DMS53 treated with DMSO at 0.1 percent for 48 hours (cell line): ENCODE measurements around the gene CD164.
A peak's percentile ranks its signal among the peaks of the same experiment; 100 is the strongest.
"Not testable (repeated sequence)": the region's sequence is repeated elsewhere in the genome, so short reads cannot be mapped to it uniquely, and the experiment has no call there.

Experiments used
- DNase-seq: peaks from one replicate; lab custom pipeline; 2025; ENCODE audit not compliant: unreplicated experiment; lab: John Stamatoyannopoulos, UW

Gene CD164

DNA sequence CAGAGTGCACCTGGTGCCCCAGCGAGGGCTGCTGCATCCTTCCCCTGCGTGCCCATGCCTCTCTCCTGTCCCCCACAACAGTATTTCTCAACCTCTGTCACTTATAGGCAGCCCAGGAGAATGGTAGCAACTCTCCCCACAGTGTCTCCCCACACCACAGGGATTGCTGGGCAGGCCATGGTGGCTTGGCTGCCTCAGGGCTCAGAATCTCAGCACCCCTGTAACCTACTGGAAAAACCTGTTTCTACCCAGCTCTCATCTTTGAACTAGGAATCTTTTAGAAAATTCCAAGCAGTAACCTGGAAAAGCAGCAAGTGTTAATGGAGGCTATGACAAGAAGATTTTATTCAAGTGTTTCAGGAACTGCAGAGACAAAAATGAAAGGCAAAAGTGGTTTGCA lies 38.0 kb downstream of the CD164 start:
- DNase-seq = peak; percentile 9

DNA sequence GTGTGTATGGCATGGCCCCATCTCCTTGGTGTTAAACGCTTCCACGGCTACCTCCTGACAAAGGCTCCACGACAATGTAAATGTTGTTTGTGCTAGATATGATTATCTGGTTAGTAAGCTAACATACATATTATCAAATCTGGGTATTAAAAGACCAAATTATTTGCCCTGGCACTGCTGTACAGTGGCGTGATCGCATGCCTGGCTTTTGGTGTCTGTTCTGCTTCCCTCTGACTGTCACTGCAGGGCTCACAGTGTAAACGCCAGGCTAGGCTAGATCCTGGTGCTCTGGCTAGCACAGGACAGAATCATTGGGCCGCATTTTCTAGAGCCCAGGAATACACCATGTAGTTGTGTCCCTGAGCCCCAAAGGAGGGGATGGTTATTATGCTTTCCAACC lies 38.7 kb downstream of the CD164 start:
- no peak for DNase-seq

DNA sequence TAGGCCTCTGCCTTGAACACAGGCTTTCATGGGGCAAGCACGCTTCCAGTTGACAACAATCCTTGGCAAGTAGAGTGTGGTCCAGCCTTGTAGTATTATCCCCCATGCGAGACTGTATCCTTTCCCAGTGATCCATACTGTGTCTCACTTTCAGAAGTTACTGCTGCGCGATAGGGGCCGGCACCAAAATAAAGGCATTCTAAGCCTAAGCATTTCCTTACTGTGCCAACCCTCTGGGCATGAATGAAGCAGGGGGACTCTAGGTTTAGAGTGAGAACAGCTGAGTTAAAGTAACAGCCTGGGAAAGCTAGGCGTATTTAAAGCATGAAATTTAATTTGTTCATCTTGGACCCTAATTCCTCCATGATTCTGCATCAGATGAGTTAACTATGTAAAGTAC lies 39.4 kb downstream of the CD164 start:
- no peak for DNase-seq

DNA sequence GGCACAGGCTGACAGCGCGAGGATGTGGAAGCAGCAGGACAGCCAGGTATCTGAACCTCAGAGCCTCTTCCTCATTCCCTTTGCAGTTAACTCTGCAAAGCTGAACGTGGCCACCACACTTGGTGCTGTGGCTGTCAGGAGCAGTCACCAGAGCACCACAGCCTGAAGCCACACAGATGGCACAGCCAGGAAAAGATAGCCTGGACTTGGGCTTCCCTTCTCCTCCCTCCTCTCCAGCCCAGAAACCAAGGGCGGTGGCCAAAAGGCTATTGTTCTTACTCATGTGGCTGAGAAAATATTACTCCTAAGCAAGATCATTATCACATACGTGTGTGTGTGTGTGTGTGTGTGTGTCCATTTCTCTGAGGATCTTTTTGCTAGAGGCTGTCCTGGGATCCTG lies 39.8 kb downstream of the CD164 start:
- no peak for DNase-seq

DNA sequence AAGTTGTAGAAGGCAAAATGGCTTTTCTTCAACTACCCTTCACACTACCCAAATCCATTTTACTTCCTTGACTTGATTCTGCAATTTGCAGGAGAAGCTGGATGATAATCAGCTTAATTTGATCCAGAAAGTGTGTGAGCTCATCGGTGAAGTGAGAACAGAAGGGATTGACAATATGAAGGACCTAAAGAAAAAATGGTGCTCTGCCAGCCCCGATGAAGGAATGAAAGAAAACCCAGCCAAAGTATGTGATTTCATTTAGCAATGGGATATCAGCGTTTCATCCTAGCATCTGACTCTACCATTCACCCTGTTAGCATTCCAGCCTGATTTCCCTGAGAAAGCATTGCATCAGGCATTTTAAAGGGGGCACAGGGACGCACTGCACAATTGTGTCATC lies 41.5 kb downstream of the CD164 start:
- no peak for DNase-seq

DNA sequence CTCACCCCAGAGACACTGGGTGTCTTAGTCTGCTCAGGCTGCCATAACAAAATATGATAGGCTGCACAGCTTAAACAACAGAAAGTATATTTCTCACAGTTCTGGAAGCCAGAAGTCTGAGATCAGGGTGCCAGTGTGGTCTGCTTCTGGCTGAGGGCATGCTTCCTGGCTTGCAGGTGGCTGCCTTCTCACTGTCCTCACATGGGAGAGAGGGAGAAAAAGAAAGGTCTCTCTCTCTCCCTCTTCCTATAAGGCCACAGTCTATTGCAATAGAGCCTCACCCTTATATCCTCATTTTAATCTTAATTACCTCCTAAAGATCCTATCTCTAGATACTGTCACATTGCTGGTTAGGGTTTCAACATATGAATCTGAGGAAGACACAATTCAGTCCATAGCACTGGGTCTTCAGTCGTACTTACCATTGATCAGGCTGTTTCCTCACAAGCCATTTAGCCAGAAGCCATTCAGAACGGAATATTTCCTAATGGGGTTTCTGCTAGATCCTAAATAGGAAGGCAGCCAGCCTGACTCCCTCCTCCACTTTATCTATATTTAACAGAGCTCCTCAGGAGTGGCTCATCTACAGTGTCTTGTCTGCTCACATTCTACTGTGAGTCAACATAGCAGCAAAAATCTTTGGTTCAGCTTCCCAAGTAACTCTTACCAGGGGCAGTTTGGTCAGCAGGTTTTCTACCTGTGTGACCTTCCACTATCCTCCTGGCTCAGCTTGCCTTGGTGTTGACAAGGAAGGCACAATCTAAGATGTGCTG lies 42.2 kb downstream of the CD164 start:
- DNase-seq = no peak

DNA sequence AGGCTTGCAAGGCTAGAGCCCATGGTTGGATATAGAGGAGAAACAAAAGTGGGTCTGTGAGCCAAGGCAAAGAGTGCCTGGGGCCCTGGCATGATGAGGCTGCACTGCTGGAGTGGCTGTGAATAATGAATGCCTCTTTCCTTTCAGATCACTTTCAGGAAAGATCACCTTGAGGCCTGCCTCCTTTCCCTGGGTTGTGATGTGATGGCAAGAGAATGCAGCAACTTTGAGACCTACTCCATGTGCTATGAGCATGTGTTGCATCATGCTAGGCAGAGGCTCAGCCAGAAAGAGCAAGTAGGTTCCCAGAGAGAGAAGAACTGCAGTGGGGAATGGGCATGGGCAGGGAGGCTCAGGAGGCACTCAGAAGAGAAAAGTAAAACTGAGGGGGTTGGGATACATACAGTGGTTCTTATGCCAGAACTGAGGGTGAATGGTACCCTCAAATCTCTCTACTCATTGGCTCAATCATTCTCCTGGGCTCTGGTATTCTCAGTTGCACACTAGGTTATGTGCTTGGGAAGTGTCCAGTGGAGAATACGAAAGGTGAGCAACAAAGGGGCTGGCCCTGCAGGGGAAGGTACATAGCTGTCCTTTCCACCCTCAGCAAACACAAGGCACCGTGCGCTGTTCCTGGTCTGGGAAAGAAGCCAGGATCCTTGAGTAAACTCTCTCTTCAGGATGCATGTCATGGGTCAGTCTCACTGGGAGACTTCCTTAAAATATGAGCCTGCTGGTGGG lies 45.9 kb downstream of the CD164 start:
- DNase-seq = peak; percentile 75

DNA sequence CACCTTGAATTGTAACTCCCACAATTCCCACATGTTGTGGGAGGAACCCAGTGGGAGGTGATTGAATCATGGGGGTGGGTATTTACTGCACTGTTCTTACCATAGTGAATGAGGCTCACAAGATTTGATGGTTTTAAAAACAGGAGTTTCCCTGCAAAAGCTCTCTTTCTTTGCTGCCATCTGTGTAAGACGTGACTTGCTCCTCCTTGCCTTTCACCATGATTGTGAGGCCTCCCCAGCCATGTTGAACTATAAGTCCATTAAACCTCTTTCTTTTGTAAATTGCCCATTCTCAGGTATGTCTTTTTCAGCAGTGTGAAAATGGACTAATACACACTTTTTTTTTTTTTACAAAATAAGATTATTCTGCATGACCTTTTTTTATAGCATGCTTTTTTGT lies 48.4 kb downstream of the CD164 start:
- DNase-seq = not testable (repeated sequence)

DNA sequence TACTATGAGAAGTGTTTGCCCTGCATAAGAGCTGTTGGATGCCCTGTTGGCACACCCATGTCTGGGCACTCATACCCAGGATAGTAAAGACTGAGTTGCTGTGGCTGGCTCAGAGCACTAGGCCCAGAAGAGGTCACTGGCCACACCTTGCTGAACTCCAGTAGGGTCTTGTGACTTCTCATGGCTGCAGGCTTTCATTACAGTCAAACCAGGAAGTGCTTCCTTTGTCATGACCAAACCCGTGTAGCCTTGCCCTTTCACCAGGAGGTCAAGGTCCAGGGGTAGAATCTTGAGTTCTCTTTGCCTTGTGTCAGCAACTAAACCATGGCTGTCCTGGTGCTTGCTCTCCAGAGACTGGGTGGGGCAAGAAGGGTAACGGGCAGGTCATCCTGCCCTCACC lies 49.5 kb downstream of the CD164 start:
- DNase-seq = no peak

DNA sequence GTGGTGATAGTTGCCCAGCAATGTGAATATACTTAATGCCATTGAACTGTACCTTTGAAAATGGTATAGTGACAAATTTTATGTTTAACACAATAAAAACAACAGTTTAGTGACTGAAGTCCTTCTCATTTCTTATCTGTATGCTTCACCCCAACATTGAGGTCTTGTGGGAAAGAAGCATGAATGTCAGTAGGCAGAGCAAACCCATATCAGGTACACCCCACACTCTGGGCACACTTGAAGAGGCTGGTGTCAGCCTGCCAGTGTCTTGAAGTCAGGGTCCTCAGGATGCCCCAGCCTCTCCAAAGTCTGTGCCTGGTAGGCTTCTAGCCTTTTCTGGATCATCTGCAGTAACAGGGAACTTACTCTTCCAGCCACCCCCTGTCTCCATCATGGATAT lies 51.2 kb downstream of the CD164 start:
- DNase-seq = no peak

DNA sequence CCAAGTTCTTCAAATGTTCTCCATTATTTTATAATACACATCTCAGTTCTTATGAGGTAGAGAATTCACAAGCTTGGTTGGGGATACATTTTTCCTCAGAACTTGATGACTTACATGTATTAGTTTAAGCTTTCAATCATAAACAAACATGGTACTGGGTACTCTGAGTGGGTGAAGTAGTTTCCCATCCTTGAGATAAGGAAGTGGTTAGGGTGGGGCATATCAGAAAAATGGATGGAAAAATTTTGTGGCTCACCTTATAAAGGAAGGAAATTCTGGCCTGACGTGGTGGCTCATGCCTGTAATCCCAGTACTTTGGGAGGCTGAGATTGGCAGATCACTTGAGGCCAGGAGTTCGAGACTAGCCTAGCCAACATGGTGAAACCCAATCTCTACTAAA lies 52.0 kb downstream of the CD164 start:
- DNase-seq = no peak

DNA sequence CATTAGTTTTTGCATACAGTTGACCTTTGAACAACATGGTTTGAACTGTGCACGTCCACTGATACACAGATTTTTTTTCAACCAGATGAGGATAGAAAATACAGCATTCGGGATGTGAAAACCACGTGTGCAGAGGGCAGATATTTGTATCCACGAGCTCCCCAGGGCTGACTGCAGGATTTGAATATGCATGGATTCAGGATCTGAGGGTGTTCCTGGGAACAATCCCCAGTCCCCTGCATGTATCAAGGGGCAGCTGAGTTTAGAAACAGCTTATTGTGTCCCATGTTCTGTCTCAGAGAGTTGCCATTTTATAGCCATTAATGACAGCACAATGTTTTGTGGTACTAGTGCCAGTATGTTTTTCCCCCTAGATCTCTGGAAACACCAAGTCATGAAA lies 53.6 kb downstream of the CD164 start:
- DNase-seq = no peak

DNA sequence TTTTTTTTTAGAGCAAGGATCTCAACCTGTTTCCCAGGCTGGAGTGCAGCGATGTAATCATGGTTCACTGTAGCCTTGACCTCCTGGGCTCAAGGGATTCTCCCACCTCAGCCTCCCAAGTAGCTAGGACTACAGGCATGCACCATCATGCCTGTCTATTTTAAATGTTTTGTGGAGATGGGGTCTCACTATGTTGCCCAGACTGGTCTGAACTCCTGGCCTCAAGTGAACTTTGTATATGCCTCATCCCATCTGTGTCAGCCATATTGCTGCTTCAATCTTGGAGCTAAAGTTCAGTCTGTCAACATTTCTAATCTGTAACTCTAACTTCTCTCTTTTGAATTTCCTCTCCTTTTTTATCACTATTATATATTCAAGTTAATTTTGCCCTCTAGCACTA lies 54.3 kb downstream of the CD164 start:
- no peak for DNase-seq

DNA sequence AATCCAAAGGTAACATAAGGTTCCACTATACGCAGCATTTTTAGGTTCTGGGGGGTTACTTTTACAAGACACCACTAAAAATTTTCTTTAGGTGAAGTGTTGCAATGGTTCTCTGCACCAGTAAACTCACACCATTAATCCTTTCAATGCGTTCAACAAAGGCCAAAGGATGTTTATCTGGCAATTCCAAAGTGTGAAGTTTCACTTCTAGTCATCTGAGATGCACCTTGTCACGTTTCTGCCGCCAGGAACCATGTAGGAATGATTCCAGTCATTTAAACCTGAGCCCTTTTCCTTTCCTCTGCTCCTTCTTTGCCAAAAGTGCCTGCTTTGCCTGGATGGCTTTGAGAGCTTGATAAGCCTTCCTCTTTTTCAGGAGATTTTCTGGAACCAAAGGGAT lies 54.8 kb downstream of the CD164 start:
- DNase-seq = no peak

DNA sequence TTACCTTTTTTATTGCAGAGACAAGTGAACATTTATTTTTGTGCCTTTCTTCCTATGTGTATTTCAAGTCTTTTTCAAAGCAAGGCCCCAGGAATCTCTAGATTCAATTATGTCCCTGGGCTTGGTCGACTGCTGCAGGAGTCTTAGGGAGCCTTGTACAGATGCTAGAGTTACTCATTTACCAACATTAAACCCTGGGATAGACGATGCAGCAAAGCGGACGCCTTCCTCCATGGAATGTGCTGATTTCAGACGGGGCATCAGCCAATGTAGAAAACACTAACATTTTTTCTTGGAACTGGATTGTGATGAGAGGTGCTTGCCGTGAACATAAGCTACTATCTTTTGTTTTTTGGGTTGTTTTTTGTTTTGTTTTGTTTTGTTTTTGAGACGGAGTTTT lies 55.9 kb downstream of the CD164 start:
- no peak for DNase-seq

DNA sequence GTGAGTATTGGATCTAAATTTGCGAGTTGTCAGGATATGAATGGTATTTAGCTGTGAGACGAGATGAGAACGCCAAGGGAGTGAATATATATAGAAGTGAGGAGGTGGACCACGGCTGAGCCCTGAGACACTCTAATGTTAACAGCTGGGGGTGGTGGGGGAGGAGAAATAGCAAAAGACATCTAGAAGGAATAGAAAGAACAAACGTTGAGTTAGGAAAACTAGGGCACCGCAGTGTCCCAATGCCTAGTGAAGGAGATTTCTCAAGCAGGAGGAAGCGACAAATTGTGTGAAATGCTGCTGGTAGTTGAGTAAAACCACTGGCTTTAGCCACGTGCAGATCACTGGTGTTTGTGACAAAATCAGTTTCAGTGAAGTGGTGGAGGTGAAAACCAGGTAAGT lies 56.9 kb downstream of the CD164 start:
- no peak for DNase-seq

DNA sequence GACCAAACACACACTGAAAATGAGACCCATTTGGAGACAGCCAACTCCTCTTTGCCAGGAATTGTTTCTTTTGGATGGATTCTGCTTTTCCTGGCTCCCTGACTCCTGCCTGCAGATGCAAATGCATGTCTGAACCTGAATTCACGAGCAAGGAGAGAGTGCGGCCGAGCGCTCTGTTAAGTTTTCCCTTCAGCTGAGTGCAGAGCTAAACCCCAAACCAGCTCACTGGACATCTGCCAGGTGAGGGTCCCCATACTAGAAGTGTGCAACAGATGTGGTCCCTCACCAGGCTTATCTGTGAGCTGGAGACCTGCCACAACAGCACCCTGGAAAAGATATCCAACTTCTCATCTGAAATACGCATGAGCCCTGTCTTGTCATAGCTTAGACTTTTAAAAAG lies 59.0 kb downstream of the CD164 start:
- no peak for DNase-seq

DNA sequence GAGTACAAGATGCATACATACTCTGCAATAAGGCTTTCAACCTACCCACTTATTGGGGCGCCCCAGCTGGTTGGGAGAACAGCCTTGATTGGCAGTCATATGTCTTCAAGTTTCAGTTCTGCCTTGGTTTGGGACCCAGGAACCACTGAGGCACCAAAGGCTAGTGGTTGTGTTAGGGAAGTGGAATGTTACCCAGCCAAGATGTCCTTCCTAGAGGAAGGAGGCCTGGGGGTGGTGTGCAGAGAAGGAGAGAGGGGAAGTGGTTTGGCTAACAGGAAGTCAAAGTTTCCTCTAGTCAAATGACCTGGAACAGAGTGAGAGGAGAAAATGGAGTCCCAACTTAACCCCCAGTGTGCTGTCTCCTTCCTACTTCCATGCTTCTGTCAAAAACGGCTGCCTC lies 59.4 kb downstream of the CD164 start:
- DNase-seq = no peak

DNA sequence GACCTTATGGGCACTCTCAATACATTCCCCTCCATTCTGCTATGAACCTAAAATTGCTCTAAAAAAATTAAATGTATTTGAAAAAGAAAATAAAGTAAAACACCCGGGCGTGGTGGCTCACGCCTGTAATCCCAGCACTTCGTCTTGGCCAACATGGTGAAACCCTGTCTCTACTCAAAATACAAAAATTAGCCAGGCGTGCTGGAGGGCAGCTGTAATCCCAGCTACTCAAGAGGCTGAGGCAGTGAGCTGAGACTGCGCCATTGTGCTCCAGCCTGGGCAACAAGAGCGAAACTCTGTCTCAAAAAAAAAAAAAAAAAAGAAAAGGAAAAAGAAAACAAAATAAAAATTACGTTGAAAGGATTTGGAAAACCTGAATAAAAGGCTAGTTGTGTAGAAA lies 60.5 kb downstream of the CD164 start:
- no peak for DNase-seq

DNA sequence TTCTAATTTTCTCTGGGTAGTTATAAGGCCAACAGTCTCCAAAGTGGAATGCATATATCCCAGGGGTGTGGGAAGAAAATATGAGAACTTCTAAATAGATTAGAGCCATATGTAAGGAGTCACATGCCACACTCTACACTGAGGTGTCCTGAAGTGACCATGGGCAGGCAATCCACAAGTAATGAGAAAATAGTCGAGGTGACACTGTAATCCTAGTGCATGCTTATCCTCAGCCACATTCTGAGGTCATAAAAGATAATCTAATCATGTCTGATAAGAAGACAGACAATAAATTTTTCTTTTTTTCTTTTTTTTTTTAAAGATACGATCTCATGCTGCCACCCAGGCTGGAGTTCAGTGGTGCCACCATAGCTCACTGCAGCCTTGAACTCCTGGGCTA lies 62.2 kb downstream of the CD164 start:
- no peak for DNase-seq

DNA sequence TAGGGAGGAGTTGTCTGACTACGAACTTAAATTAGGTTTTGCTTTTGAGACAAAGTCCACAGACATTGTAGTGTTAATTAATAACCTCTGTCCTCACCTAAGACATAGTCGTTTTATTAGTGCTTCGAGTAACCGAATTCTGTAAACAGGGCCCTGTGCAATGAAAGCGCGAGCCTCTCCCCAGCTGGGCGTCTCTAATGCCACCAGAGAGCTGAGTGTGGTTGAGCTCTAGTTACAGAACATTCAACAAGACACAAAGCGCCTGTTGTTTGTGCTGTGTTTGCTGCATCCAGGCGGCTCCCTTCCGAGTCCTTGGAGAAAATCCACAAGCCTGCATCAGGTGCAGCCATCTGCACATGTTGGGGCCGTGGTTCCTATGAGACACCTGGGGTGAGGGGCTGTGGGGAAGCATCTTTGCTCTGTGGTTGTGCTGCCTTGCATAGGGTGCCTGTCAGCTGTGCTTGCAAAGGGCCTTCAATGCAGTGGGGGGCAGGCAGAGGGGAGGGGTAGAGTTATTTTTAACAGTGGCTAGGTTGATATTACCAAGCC lies 63.9 kb downstream of the CD164 start:
- DNase-seq = no peak

DNA sequence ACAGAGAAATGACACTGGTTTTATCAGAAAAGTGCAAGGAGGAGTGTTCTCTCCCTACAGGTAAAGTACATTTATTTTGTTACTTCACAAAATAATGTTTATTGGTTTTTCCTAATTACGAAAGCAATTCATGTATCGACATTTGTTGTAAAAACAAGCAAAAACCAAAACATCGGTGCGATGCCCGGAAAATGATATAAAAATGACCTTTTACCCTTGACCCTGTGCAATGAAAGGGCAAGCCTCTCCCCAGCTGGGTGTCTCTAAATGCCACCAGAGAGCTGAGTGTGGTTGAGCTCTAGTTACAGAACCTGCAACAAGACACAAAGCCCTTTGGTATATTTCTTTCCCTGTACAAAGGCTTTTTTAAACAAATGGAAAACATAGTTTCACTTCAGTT lies 65.4 kb downstream of the CD164 start:
- no peak for DNase-seq
